ENCODE results near the gene SPATA9.

- TF ChIP-seq ZNF548 (tag by site-specific recombination; IDR thresholded peaks at IDR 0.05) = no peak
- TF ChIP-seq ZNF174 (tag by site-specific recombination; IDR thresholded peaks at IDR 0.05) = no peak
- TF ChIP-seq ZBTB21 (tag by site-specific recombination; IDR thresholded peaks at IDR 0.05) = no peak
- TF ChIP-seq CTCF (tag by site-specific recombination; IDR thresholded peaks at IDR 0.05) = no peak
- no peak for TF ChIP-seq HOXA7 (CRISPR knock-in tag; IDR thresholded peaks at IDR 0.05; ENCODE audit: borderline replicate concordance)
- no peak for TF ChIP-seq ZNF580 (tag by site-specific recombination; IDR thresholded peaks at IDR 0.05)
- no peak for TF ChIP-seq ZBTB17 (tag by site-specific recombination; IDR thresholded peaks at IDR 0.05)
- TF ChIP-seq ZNF350 (tag by site-specific recombination; IDR thresholded peaks at IDR 0.05) = no peak
These were observed 14.1 kb downstream of the SPATA9 start for GRCh38 chr5:95668728-95669127.
